Right lobe of liver (tissue), 6 donors: ENCODE data around the gene BMP7. TPM values are rescaled to one million over a fixed set of nuclear protein-coding genes. Genes with fewer than 3 reads are reported as not detected.
"Not testable (repeated sequence)": the region's sequence is repeated elsewhere in the genome, so short reads cannot be mapped to it uniquely, and the experiment has no call there.

Source experiments
- ATAC-seq, 4 donors: fragments of 200-7000 bp; cut with Tn5 transposase; one replicate each; pipeline ENCODE4 v1.9.1; 2020; ENCODE audit warnings: mild to moderate bottlenecking in 4 of 4, moderate library complexity in 4 of 4
- DNase-seq, 3 donors: peaks; one replicate each; pipeline ENCODE4 v3.0.0-alpha.2; 2020
- H3K27ac ChIP-seq, 3 donors: fragments of 200-600 bp; one replicate each; pipeline ENCODE4 v1.8.0; 2022
- H3K27me3 ChIP-seq, 2 donors: fragments of 200-600 bp; one replicate each; pipeline ENCODE4 v1.8.0; 2022
- H3K36me3 ChIP-seq, 4 donors: fragments of 200-600 bp; sonication (generic) in 1 of 4; one replicate each; pipeline versions ENCODE4 v1.5.1 to v1.8.0; 2017 to 2022; ENCODE audit warnings: control low read depth in 1 of 4
- H3K4me1 ChIP-seq, 4 donors: fragments of 200-600 bp; sonication (generic) in 1 of 4; one replicate each; pipeline versions ENCODE4 v1.5.1 to v1.8.0; 2017 to 2022; ENCODE audit warnings: control low read depth in 1 of 4
- H3K4me3 ChIP-seq, 3 donors: fragments of 200-600 bp; one replicate each; pipeline ENCODE4 v1.8.0; 2022
- H3K9me3 ChIP-seq, 4 donors: fragments of 200-600 bp; sonication (generic) in 1 of 4; one replicate each; pipeline versions ENCODE4 v1.5.1 to v1.8.0; 2017 to 2022; ENCODE audit warnings: control low read depth in 1 of 4
- CTCF ChIP-seq, 4 donors: fragments of 200-600 bp in 3 of 4; fragments of 450-650 bp in 1 of 4; IDR thresholded peaks; one replicate each; pipeline versions ENCODE4 v1.5.1 to v1.8.0; 2016 to 2022; ENCODE audit warnings: antibody characterized with exemption in 4 of 4, mild to moderate bottlenecking in 2 of 4
- POLR2A ChIP-seq: fragments of 450-650 bp; IDR thresholded peaks from one replicate; pipeline ENCODE4 v1.6.1; 2017; ENCODE audit warnings: antibody characterized with exemption, mild to moderate bottlenecking
- WGBS: methylation state at CpG from one replicate; pipeline ENCODE4 v1.1.6; 2018; ENCODE audit warnings: low coverage, low lambda C conversion rate; ENCODE audit not compliant: insufficient coverage; ENCODE audit errors: missing lambda C conversion rate; 5-methylcytosine and 5-hydroxymethylcytosine counted together
- intact Hi-C, 2 donors: fragments of 100-400 bp; cut with DNase I; formaldehyde crosslinking; loops; one replicate each; pipeline versions ENCODE4 v1.11.2 to v1.14.1; 2022
- total RNA-seq, 6 experiments: library from RNA; depleted of rRNA in 2 of 6; stranded (reverse); fragments of >200 nt in 2 of 6; fragmentation: NEBNext Ultra II Directional in 3 of 6; extraction: Animal tissue kit (Norgen Biotek cat#: 25700) in 3 of 6; gene quantifications; one replicate each; pipeline versions ENCODE4 v1.1.0 to v1.2.4, GENCODE V29; 2016 to 2023
- donor health status: DM: no; HTN: yes; CAD: no.
- donor health status: DM: no; HTN: no; CAD: no.
- donor health status: DM: no; HTN: no; CAD: no.
- donor health status: DM: no; HTN: yes; CAD: no.
- donor health status: DM: no; HTN: yes; CAD: no.

The BMP7 gene
- total RNA-seq, 6 experiments from 2014 or later: not detected

GRCh38 chr20:57240581-57241362, 25.7 kb downstream of the BMP7 start:
- intact Hi-C loops: no loop called here
- Histone ChIP-seq H3K9me3 (no peaks in the 10 kb centered on the region), H3K36me3 (no peaks in the 10 kb centered on the region), H3K27me3 (no peaks in the 10 kb centered on the region), H3K4me1 (no peaks in the 10 kb centered on the region), H3K27ac (no peak overlapping the region), H3K4me3 (no peak overlapping the region)
- DNase-seq (no peak), ATAC-seq (no peak)
- TF ChIP-seq CTCF (IDR thresholded peaks at IDR 0.05) (no peak), POLR2A (no peak)
- 55% methylated on average over 6 of the region's 8 CpGs for WGBS

- not testable (repeated sequence) for H3K27ac ChIP-seq, H3K27me3 ChIP-seq, H3K4me3 ChIP-seq, H3K4me1 ChIP-seq, H3K9me3 ChIP-seq, DNase-seq, H3K36me3 ChIP-seq, ATAC-seq
- intact Hi-C loops: loop anchor here in 1 of 2 donors (5.0 kb wide), 1 partner anchor 92 kb away; no protein-coding TSS in a partner anchor
- WGBS: 83% methylated on average over 1 of the region's 1 CpG
Measured at GRCh38 chr20:57239725-57240124, 26.7 kb downstream of the BMP7 start.

GRCh38 chr20:57239324-57239723, 27.1 kb downstream of the BMP7 start:
- 80% methylated on average over 1 of the region's 4 CpGs for WGBS
- H3K27me3 ChIP-seq, H3K9me3 ChIP-seq, H3K27ac ChIP-seq, H3K4me1 ChIP-seq, ATAC-seq, H3K4me3 ChIP-seq, H3K36me3 ChIP-seq, DNase-seq: not testable (repeated sequence)
- intact Hi-C loops: loop anchor here in 1 of 2 donors (5.0 kb wide), 1 partner anchor 92 kb away; no protein-coding TSS in a partner anchor

- no peak for TF ChIP-seq POLR2A
- TF ChIP-seq CTCF (IDR thresholded peaks at IDR 0.05): no peak
- Histone ChIP-seq H3K27ac (no peak overlapping the region), H3K9me3 (no peaks in the 10 kb centered on the region), H3K36me3 (no peaks in the 10 kb centered on the region), H3K4me1 (no peaks in the 10 kb centered on the region), H3K4me3 (no peak overlapping the region), H3K27me3 (no peaks in the 10 kb centered on the region)
- DNase-seq (no peak), ATAC-seq (no peak)
- 75% methylated on average over 4 of the region's 4 CpGs for WGBS
- intact Hi-C loops: loop anchor here in 1 of 2 donors (5.0 kb wide), 1 partner anchor 91 kb away; no protein-coding TSS in a partner anchor
Measured at GRCh38 chr20:57238089-57238488, 28.4 kb downstream of the BMP7 start.

- H3K9me3 ChIP-seq: no peaks in the 10 kb centered on the region
- DNase-seq (no peak), ATAC-seq (no peak)
- H3K36me3 ChIP-seq: no peaks in the 10 kb centered on the region
- 24% methylated on average over 3 of the region's 3 CpGs for WGBS
- H3K4me1 ChIP-seq: no peaks in the 10 kb centered on the region
- H3K4me3 ChIP-seq: no peak overlapping the region
- intact Hi-C loops: loop anchor here in 1 of 2 donors (5.0 kb wide), 1 partner anchor 90 kb away; no protein-coding TSS in a partner anchor
- TF ChIP-seq CTCF (IDR thresholded peaks at IDR 0.05): no peak
- TF ChIP-seq POLR2A: no peak
- no peak overlapping the region for H3K27ac ChIP-seq
- H3K27me3 ChIP-seq: no peaks in the 10 kb centered on the region
Measured at GRCh38 chr20:57237585-57237953, 28.9 kb downstream of the BMP7 start.
